Measurements from ENCODE around the gene ZKSCAN2.

ZKSCAN2 gene

DNA sequence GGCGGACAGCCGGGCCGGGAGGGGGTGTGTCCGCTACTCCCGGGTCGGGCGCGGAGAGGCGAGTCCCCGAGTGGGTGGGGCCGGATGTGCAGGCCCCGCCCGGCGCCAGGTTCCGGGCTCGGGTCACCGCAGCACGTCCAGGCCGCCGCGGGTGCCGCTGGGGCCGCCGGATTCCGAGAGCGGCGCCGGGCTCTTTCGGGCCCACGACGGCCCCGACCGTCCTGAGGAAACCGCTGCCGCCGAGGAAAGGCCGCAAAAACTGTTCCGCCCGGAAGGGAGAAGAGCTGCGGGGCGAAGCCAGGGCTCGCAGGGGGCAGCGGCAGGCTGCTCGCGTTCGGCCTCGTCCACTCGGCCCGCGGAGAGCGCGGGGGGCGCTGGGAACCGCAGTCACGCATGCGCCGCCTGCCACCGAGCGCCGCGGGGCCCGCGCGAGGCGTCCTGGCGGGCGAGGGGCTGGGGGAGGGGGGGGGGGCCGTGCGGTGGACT, at the start of gene ZKSCAN2:
ZKSCAN2 (minus strand) TSS at position 376 of the 486 bp plus-strand sequence. CDS start 718 bp downstream, outside the sequence.
- peak; percentile 82 to 83 for DNase-seq

DNA sequence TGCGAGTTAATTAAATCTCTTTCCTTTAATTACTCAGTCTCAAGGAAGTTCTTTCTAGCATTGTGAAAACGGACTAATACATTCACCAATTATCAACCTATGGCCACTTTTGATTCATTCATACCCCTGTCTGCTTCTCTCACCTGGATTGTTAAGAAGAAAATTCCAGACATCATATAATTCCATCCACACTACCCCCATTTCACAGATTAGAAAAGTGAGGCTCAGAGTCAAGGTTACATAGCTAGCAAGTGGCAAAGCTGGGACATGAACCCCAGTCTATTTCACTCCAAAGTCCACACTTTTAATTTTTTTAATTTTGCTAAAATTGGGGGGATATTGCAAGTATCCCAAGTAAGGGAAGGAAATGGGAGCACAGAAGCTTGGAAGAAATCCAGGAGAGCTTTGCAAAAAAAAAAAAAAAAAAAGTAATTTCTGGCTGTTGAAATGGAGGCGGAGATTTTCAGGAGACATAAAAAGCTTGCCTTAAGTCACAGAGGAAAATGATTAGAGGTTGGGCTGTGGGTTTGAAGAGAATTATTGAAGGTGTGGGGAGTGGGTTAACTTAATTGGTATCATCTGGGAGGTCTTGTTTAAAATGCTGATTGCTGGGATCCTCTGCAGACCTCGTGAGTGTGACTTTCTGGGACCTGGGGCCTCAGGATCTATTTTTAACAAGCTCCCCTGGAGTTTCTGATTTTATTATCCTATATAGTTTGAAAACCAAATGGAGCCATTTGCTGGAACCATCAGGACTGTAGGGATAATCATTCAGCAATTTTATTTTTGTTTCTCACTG, 42.3 kb upstream of the ZKSCAN2 start:
- DNase-seq: no peak

DNA sequence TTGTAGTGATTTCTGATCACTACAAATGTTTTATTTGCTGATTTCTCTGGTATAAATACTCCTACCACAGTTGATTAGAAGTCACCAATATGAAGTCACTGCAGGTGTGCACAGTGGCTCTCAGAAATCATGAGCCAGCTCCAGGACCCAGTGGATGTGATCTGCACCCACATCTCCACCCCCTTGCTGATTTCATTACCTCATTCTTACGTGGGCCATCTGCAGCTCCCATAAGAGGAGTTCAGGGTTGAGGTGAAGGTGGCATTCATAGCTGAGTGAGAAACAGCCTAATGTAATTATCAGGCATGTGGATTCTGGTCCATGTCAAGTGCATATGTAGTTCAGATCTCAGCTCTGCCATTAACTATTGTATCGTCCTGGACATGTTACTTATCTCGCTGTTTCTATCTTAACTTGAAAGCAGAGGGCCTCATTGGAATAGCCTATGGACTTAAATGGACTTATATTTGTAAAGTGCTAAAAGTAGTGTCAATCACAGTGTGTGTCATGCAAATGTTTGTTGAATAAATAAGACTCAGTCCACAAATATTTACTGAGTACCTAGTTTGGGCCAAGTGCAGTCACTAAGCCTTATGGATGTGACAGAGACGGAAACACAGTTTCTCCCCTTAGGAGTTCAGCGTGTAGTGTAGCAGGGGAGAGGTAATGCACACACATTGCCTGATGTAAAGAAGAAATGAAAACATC, 40.7 kb upstream of the ZKSCAN2 start:
- no peak for DNase-seq

DNA sequence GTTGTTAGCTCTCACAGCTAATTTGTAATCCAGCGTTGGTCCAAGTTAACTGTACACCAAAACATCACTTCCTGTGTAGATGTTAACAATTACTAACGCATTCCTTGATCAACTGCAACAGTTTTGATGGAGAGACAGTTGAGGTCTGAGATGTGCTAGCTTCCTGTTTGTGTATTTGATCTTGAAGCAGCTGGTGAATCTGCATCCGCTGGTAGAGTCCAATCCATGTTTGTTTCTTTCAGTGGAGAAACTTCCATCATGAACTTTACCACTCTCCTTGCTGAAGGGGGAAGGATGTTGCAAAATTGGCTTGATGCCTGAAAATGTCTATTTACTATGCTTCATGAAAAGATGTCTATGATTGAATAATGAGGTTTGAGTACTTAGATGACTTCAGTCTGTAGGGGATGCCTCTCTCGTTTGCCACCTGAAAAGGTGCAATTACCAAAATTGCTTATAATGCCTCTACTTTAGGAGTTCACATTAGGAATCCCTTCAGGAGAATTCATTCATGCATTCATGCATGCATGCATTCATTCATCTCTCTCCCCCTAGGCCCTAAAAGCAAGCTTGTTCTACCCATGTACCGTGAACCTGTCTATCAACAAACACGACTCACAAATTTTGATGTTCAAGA, 39.6 kb upstream of the ZKSCAN2 start:
- DNase-seq: no peak

DNA sequence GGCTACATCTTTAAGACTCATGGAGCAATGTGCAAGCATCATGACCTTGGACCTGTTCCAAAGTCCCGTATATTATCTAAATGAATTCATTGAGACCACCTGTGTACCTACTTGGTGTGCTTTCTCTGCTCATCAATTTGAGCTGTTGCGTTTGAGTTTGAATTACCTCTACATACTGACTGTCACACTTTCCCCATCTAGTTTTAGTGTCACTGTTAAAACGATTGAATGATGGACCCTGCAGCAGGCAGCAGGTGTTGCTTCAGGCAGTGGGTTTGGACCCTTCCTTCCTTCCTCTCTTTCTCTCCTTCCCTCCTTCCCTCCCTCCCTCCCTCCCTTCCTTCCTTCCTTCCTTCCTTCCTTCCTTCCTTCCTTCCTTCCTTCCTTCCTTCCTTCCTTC, 33.9 kb upstream of the ZKSCAN2 start:
- no peak for DNase-seq

DNA sequence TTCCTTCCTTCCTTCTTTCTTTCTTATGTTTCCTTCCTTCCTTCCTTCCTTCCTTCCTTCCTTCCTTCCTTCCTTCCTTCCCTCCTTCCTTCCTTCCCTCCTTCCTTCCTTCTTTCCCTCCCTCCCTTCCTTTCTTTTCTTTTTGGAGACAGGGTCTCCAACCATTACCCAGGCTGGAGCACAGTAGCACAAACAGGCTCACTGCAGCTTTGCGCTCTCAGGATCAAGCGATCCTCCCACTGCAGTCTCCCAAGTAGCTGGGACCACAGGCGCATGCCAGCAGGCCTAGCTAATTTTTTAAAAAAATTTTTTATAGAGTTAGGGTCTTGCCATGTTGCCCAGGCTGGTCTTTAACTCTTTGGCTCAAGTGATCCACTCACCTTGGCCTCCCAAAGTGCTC, 31.8 kb upstream of the ZKSCAN2 start:
- DNase-seq: no peak

DNA sequence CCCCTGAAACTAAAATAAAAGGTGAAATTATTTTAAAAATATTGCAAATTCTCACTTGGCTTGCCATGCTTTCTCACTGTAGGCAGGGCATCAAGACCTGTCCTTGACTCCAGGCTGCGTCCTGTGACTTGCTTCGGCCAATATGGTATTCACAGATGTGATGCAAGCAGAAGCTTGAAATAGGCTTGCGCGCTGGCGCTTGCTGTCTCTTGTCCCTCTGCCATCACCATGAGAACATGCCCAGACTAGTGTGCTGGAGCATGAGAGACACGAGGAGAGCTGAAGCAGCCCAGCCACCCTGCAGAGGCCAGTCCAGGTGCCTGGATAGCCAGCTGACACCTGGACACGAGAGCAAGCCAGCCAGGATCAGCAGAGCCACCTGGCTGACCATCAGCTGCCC, 21.8 kb upstream of the ZKSCAN2 start:
- no peak for DNase-seq

DNA sequence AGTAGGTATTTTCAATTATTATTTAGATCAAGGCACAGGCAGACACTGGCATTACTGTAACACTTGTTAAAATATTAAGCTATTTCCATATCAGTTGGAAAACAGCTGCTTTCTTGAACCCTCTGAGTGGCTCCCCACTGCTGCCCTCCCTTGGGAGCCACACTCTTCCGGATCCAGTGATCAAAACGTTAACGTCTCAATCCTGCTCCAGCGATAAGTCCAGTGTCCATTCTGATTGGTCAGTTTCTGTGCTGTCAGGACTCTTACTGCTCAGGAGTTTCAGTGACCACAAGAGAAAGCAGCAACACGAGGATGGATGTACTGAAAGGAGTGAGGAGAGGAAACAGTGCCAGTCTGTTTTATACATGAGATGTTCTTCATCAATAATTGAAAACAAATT, 13.8 kb upstream of the ZKSCAN2 start:
- DNase-seq: no peak

DNA sequence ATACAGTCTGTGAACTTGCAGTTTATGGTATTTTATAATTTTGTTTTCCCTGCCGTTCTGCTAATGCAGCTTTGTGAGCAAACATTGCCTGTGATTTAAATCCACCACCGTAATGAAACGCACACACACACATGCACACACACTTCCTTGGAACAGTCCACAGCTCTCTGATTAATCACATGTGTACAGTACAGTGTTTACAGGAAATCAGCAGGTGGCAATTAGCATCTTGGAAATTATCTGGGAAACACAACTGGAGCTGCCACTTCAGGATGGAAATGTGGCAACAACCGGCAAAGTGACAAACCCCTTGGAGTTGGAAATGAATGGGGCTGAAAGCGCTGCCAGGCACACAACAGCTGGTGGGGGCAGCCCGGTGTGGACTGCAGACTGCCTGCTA, 12.9 kb upstream of the ZKSCAN2 start:
- DNase-seq: no peak

DNA sequence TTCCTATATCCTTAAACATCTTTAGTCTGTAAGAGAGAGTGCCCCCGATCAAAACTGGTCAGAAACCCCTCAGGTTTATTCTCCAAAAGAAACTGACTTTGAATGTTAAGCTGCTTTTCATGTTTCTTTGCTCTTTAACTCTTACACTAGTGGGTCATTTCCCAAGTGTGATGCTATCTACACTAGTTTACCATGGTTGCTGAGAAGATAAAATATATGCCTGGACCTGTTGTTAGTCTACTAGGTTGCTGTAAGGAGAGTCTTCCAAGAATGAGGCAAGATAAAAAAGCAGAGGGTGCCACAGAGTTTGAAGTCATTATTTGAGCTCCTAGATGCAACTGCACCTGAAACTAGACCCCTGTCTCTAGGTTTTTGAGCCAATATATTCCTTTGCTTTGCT, 12.2 kb upstream of the ZKSCAN2 start:
- no peak for DNase-seq

DNA sequence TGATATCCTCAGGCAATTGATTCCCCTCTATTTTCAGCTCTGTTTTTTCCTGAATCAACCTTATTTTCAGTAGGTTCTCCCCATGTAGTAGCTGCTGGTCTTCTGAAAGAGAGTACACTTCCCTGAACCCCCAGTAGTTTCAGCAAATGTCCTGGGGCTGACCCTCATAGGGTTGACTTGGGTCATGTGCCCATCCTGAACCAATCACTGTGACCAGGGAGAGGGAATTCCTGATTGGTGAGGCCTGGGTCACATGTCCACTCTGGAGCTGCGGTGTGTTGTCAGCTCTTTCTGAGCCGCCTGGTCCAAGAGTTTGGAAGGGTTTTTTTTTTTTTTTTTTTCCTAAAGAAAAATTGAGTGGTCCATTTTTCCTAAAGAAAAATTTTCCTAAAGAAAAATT, 8.3 kb upstream of the ZKSCAN2 start:
- no peak for DNase-seq

DNA sequence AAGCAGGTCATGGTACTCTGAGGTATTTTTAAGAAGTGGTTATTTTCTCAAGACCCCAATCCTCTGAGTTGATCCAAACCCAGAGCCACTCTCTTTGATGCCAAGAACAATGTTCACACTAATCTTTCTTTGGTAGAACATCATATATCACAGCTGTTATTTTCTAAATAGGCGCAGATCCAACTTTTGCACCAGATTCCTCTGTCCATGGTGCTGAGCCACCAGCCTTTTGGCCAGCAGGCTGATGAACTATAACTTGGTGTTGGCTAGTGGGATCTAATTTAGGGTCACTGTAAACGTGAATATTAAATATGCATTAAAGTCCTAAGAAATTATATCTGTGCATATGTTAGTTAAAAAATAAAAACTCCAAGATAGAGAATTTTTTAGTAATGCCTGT, 7.0 kb upstream of the ZKSCAN2 start:
- DNase-seq: no peak

DNA sequence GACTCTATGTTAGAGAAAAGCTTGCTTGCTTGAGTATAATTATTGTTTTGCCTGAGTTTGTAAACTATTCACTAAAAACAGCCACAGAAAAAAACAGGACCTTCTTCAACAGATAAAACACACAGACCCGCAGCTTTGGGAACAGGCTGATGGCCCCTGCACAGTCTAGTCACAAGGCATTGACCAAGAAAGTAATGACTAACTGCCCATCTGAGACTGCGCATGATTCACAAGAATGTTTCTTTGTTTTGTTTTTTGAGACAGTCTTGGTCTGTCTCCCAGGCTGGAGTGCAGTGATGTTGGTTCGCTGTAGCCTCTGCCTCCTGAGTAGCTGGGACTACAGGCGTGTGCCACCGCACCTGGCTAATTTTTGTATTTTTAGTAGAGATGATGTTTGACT, 2.8 kb upstream of the ZKSCAN2 start:
- DNase-seq: no peak

DNA sequence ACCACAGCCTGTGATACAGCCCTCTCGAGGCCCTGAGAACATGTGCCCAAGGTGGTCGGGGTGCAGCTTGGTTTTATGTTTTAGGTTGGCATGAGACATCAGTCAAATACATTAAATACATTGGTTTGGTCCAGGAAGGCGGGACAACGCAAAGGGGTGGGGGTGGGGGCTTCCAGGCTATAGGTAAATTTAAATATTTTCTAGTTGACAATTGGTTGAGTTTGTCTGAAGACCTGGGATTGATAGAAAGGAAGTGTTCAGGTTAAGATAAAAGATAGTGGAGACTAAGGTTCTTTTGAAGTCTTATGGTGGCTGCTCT, 1.2 kb upstream of the ZKSCAN2 start:
- DNase-seq: peak in 1 of 2 donors; percentile 32

DNA sequence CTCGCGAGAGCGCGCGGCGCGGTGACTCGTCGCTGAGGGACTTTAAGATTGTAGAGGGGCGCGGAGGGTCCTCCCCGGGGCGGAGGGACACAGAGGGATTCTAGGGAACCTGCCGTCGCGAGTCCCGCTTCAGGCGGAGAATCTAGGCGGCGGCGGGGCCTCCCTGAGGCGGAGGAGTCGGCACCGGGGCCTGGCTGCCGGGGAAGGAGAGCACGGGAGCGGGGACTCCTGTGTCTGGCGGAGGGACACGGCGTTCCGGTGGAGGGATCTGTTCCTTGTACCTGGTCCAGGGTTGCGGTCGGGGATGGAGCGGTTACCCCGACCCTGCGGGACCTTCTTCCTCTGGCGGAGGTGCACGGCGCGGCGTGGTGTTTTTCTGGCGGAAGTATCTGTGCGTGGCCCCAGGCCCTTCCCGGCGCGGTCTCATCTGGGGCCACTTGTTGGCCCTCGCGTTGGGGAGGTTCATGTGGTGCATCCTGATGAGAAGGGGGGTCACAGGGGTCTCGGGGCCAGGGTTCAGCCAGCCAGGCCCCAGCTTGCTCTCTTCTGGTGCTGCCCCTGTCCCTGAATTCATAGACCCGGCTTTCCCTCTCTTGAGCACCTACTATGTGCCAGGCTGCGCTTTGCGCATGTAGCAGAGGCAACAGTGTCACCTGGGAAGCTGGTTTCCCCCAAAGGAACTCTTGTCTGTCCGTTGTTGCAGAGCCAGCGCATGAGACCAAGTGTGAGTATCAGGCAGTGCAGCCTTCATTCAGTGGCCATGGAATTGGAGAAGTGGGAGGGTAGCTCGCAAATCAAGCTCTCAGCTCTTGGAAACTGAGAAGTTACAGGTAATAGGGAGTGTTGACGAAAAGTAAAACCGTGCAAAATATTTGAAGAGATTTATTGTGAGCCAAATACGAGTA, 563 bp upstream of the ZKSCAN2 start:
- peak; percentile 80 to 83 for DNase-seq

DNA sequence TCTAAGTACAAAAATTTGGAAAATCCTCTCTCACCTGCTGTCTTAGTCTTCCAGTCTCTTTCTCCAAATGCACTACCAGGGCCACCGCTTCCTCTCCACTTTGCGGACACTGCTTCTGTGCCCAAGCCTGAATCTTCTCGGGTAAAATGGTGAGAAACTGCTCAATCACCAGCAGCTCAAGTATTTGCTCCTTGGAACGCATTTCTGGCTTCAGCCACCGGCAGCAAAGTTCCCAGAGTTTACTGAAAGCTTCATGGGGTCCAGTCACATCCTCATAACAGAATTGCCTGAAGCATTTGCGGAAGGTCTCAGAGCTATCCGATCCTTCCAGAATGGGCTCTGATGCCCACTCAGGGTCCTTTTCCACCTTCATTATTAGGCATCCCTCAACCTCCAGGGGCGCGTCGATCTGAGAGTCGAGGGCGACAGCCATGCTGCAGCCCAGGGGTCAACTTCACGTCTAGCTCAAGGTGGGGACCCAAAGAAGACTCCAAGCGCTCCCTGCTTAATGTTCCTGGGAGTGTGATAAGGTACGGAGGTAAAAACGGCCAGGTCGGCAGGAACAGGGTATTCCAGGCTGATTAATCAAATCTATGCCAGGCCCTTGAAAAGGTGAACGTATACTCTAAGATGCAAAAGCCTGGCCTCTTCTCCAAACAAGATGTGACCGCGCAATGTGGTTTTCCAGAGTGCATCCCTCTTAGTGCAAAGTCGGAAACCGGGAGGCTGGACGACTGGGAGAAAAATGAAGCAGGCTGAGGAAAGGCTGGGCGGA, 763 bp downstream of the ZKSCAN2 start:
- DNase-seq: no peak

DNA sequence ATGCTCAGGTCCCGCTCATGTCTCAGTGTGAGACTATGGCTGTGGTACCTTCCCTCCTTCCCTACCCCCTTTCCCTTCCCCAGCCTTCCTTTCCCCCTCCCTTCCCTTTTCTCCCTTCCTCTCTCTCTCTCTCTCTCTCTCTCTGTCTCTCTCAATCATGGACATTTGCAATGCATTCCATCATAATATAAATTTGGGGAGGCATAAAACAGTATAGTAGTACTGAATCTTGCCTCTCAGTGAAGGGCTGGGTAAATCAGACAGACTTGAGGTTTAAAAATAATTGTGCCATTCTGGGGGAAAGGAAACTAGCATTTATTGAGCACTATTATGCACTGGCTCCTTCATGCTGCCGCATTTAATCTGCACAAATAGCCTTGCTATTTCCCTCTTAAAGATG, 4.3 kb downstream of the ZKSCAN2 start:
- DNase-seq: no peak

DNA sequence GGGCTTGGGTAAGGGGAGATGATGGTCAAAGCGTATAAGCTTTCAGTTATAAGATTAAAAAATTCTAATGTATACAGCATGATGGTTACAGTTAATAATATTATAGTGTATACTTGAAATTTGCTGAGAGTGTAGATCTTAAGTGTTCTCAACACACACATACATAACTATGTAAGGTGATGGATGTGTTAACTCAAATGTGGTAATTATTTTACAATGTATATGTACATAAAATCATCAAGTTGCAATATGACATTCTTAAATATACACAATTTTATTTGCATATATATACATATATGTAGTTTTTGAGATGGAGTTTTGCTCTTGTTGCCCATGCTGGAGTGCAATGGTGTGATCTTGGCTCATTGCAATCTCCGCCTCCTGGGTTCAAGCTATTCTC, 7.2 kb downstream of the ZKSCAN2 start:
- DNase-seq: no peak

DNA sequence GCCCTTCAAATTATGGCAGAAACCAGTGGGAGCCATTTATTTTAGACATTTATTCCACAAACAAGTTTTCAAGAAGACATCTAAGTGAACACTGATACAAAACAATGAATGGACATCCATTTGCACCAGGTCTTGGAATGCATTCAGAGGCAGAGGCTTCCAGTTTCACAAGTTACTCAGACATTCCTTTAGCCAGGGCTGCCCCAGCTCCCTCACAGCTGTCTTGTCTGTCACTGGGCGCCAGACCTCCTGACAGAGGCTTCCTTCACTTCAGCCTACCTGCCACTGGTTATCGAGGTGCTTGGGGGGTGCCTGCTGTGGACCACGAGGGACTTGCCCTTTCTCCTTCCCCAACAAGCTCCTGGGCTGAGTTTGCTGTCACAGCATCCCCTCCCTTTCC, 21.7 kb downstream of the ZKSCAN2 start:
- DNase-seq: no peak

DNA sequence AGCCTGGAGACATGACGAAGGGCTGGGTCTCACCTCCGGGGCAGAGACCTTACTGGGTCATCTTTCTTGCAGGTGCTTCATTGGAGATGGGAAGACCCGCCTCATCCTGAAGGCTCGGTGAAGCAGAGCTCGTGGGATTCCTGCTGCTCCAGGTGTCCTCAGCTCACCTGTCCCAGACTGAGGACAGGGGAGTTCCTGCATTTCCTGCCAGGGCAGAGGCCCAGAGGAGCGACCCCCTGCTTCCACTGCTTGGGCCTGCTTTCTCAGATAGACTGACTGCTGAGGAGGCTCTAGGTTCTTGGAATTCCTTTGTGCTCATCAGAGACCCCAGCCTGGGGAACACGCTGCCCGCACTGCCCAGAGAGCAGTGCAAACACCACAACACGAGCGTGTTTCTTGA, 29.3 kb downstream of the ZKSCAN2 start:
- no peak for DNase-seq

DNA sequence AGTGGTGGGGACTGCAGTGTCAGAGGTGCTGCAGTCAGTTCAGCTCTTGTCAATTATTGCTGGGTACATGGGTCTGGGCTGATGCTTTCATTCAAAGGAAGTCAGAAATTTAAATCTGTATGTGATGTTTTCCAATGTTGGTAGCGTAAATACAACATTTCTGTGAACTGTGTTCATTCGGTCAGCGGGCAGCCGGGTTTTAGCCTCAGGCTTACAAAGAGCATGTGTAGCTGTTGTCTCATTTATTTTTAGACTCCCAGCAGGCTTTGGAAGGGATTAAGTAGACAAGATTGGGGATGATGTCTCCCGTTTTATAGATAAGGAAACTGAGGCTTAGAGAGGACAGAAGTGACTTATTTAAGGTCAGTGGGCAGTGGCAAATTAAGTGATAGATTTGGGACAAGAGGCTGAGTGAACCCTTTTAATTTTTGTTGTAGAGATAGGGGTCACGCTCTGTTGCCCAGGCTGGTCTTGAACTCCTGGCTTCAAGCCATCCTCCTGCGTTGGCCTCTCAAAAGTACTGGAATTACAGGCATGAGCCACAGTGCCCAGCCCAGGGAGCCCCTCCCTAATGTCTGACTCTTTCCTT, 32.8 kb downstream of the ZKSCAN2 start:
- DNase-seq: no peak

DNA sequence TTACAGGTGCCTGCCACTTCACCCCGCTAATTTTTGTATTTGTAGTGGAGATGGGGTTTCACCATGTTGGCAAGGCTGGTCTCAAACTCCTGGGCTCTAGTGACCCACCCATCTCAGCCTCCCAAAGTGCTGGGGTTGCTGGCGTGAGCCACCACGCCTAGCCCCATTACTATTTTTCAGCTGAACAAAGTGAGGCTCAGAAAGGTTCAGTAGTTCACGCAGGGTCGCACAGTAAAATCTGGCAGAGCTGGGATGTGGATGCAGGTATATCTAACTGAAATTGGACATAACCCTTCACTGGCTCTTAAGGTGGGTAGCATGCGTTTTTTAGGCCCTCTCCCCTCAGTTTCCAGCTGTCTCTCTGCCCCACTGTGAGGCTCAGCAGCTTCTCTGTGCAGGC, 33.7 kb downstream of the ZKSCAN2 start:
- no peak for DNase-seq

Measured in CD4-positive, alpha-beta T cell treated with Interleukin-4 for 1 hour (primary cell).